Mononuclear cell (primary cell): Measurements from ENCODE around the gene MRC1. TPM values are rescaled to one million over a fixed set of nuclear protein-coding genes. Genes with fewer than 3 reads are reported as not detected.

Experiments used
- H3K27me3 ChIP-seq: 2 replicates; pipeline ENCODE4 v1.6.0; 2011; ENCODE audit warnings: low read length, control low read depth; ENCODE audit not compliant: insufficient read depth
- H3K4me1 ChIP-seq: 2 replicates; pipeline ENCODE4 v1.5.1; 2011; ENCODE audit warnings: mild to moderate bottlenecking, low read length, control low read depth; ENCODE audit not compliant: insufficient read depth
- H3K4me3 ChIP-seq: 2 replicates; pipeline ENCODE4 v1.5.1; 2011; ENCODE audit warnings: mild to moderate bottlenecking, low read length, moderate library complexity
- H3K9me3 ChIP-seq: 2 replicates; pipeline ENCODE4 v1.5.1; 2011; ENCODE audit warnings: low read depth, mild to moderate bottlenecking, control low read depth, low read length
- total RNA-seq: library from RNA; depleted of rRNA; stranded (reverse); fragments of >200 nt; gene quantifications from one replicate; pipeline ENCODE4 v1.2.3, GENCODE V29; 2012

Gene MRC1
- total RNA-seq, 1 donor, result 0.21 TPM

- H3K27me3 ChIP-seq, result no peaks in the 10 kb centered on the region
- no peaks in the 10 kb centered on the region for H3K9me3 ChIP-seq
- H3K4me3 ChIP-seq, result no peak overlapping the region
- peaks cover 17% of the 10 kb centered on the region for H3K4me1 ChIP-seq
Measured at GRCh38 chr10:17814973-17815372, 5.8 kb downstream of the MRC1 start.

DNA sequence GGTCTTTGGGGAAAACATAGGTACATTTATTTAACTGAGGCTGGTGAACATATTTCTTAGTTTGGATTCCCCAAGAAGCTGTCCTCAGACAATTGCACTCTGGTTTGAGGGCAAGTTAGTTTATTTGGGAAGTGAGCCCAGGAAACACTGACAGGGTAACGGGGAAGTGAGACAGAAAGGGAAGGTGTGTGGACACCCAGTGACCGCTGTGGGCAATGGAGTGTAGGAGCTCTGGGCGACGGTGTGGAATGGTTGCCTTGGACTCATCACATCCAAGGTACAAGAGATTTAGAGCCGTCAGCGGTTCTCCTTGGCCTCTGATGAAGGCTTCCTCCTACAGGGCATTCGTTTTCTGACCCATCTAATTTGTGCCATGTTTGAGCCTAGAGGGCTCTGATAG is 7.1 kb downstream of the MRC1 start:
- Histone ChIP-seq H3K27me3 (no peaks in the 10 kb centered on the region), H3K4me1 (peaks cover 17% of the 10 kb centered on the region), H3K4me3 (no peak overlapping the region), H3K9me3 (no peaks in the 10 kb centered on the region)

DNA sequence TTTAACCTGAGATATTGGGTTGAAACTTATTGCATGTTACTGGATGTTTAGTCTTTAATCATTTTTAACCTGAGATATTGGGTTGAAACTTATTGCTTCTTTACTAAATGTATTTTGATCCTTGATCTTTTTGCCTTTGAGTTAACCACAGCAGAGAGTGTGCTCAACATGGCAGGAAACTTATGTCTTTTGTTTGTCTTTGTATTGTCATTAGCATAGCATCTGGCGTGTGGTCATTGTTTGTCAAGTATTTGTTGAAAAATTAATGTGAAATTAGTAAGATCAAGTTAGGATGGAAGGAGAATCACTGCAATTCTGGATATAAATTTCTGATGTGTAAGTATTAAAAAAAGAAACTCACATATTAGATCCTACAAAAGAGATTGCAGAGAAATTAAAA is 8.2 kb downstream of the MRC1 start:
- Histone ChIP-seq H3K4me3 (no peak overlapping the region), H3K27me3 (no peaks in the 10 kb centered on the region), H3K9me3 (no peaks in the 10 kb centered on the region), H3K4me1 (peaks cover 25% of the 10 kb centered on the region)

DNA sequence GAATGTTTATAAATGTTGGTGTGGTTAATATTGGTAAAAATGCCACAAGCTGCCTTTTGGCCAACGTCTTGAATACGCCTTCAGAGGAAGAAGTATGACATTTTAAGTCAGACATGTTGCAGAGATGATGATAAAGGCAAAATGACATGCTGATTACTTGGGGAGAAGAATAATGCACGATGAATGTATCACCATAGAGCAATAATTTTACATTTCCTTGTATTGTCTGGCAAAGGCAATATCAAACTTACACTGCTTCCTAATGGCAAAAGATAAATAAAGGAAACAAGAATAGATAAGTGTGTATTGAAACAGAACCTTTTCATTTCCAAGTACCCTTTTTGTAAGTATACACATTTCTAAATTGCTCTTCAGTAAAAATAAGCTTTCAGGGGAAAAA is 8.6 kb downstream of the MRC1 start:
- Histone ChIP-seq H3K4me1 (peaks cover 29% of the 10 kb centered on the region), H3K4me3 (no peak overlapping the region), H3K27me3 (no peaks in the 10 kb centered on the region), H3K9me3 (no peaks in the 10 kb centered on the region)

- Histone ChIP-seq H3K27me3 (no peaks in the 10 kb centered on the region), H3K4me3 (no peak overlapping the region), H3K9me3 (no peaks in the 10 kb centered on the region), H3K4me1 (peaks cover 27% of the 10 kb centered on the region)
Measured at GRCh38 chr10:17819836-17820235, 10.7 kb downstream of the MRC1 start.

- Histone ChIP-seq H3K9me3 (no peaks in the 10 kb centered on the region), H3K4me1 (peaks cover 18% of the 10 kb centered on the region), H3K4me3 (no peak overlapping the region), H3K27me3 (no peaks in the 10 kb centered on the region)
Measured at GRCh38 chr10:17820943-17821342, 11.8 kb downstream of the MRC1 start.

DNA sequence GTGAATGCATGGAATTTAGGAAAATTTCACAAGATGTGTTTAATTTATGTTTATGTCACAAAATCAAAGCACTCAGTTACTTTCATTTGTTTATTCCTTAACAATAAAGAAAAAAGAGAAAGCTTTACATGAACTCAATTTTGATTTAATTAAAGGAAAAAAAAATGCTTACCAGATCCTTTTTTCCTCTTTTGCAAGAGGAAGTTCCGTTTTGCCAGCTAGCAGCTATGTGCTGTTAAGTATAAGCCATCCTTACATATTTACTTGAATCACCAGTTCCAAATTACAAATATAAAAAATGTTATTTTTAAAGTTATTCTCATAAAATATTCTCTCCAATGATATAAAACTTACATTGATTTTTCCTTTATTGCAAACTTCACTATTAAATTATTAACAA is 12.7 kb downstream of the MRC1 start:
- Histone ChIP-seq H3K27me3 (no peaks in the 10 kb centered on the region), H3K4me1 (peaks cover 13% of the 10 kb centered on the region), H3K4me3 (no peak overlapping the region), H3K9me3 (no peaks in the 10 kb centered on the region)

- Histone ChIP-seq H3K4me3 (no peak overlapping the region), H3K27me3 (peaks cover 4% of the 10 kb centered on the region), H3K4me1 (peaks cover 24% of the 10 kb centered on the region), H3K9me3 (no peaks in the 10 kb centered on the region)
Measured at GRCh38 chr10:17831341-17831740, 22.2 kb downstream of the MRC1 start.

DNA sequence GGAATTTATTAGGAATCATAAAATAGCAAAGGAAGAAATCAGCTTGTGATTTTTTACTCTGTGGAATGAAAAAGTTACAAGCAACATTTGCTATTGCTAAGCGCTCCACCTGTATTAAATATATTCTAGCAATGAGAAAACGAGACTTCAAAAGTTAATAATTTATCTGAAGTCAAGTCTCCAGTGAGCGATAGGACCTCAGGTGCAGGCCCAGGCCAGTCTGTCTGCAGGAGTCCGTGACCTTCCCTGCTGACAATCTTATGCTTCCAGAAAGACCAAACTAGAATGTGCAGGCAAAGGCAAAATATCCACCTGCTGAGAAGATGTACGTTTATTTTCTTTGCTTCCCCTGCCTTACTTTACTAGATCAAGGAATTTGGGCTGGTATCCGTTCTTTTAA is 22.7 kb downstream of the MRC1 start:
- H3K4me1 ChIP-seq, result peaks cover 30% of the 10 kb centered on the region
- peaks cover 4% of the 10 kb centered on the region for H3K27me3 ChIP-seq
- H3K9me3 ChIP-seq, result no peaks in the 10 kb centered on the region
- no peak overlapping the region for H3K4me3 ChIP-seq

DNA sequence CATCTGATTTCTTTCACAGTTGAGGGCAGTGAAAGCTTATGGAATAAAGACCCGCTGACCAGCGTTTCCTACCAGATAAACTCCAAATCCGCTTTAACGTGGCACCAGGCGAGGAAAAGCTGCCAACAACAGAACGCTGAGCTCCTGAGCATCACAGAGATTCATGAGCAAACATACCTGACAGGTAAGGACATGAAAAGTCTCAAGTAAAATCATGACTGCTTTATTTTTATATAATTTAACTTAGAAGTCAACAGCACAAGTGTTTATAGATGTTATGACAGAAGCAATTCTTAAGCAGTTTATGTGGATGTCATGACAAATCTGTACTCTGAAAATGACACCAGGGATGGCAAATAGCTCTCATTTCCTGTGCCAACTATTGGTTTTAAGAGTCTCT is 24.5 kb downstream of the MRC1 start:
- Histone ChIP-seq H3K4me1 (peaks cover 46% of the 10 kb centered on the region), H3K27me3 (peaks cover 9% of the 10 kb centered on the region), H3K9me3 (no peaks in the 10 kb centered on the region), H3K4me3 (no peak overlapping the region)

GRCh38 chr10:17835688-17836087 is 26.5 kb downstream of the MRC1 start:
- Histone ChIP-seq H3K4me1 (peaks cover 42% of the 10 kb centered on the region), H3K27me3 (peaks cover 9% of the 10 kb centered on the region), H3K4me3 (no peak overlapping the region), H3K9me3 (no peaks in the 10 kb centered on the region)

DNA sequence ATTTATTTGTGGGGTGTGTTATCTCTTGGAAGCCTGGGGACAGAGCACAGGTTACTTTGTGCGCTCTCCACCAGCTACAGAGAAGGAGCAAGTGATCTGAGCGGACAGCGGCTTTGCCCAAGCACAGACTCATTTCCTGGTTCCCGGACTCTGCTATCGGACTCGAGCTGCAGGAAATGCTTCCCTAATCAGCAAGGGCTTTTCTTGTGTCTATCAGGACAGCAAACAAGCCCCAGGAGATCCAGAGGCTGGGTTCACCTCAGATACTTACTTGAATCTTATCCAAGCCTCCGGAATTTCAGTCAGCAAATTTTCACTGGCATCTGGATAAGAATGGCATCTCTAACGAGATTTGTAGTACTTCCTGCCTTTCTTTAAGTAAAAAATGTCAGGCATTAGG is 27.8 kb downstream of the MRC1 start:
- no peaks in the 10 kb centered on the region for H3K9me3 ChIP-seq
- no peak overlapping the region for H3K4me3 ChIP-seq
- H3K4me1 ChIP-seq, result peaks cover 39% of the 10 kb centered on the region
- H3K27me3 ChIP-seq, result peaks cover 9% of the 10 kb centered on the region

DNA sequence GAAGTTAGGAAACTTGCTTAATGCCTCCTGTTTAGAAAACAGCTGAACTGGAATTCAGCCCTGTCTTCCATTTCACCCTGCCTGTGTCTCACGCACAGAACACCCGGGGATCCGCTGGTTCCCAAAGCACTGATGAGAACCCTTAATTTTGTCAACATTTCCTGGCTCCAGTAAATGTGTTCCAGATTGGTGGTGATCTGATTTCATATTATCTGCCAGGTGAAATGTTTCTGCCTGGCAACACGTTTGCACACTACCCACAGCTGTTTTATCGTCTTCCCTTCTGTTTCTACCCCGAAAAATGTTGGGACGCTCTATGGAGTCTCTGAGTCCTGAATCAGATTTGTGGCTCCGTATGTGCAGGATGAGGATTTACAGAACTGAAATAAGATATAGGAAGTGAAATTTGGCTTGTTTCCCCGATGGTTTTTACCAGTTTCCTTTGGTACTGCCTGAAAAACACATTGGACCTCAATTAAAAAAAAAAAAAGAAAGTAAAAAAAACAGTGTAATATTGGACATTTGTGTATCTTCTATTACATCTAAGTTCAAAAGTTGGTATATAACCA is 29.0 kb downstream of the MRC1 start:
- peaks cover 44% of the 10 kb centered on the region for H3K4me1 ChIP-seq
- no peak overlapping the region for H3K4me3 ChIP-seq

GRCh38 chr10:17841050-17841449 is 31.9 kb downstream of the MRC1 start:
- no peaks in the 10 kb centered on the region for H3K9me3 ChIP-seq
- H3K27me3 ChIP-seq, result peaks cover 5% of the 10 kb centered on the region
- no peak overlapping the region for H3K4me3 ChIP-seq
- peaks cover 41% of the 10 kb centered on the region for H3K4me1 ChIP-seq

More for the DNA sequence above, 29.0 kb downstream of the MRC1 start:
- peaks cover 9% of the 10 kb centered on the region for H3K27me3 ChIP-seq
- H3K9me3 ChIP-seq, result no peaks in the 10 kb centered on the region

- H3K4me3 ChIP-seq, result no peak overlapping the region
- H3K27me3 ChIP-seq, result peaks cover 5% of the 10 kb centered on the region
- no peaks in the 10 kb centered on the region for H3K9me3 ChIP-seq
- H3K4me1 ChIP-seq, result peaks cover 26% of the 10 kb centered on the region
Measured at GRCh38 chr10:17842641-17843040, 33.5 kb downstream of the MRC1 start.

GRCh38 chr10:17847585-17848296 is 38.6 kb downstream of the MRC1 start:
- Histone ChIP-seq H3K27me3 (no peaks in the 10 kb centered on the region), H3K9me3 (no peaks in the 10 kb centered on the region), H3K4me3 (no peak overlapping the region), H3K4me1 (peaks cover 7% of the 10 kb centered on the region)
